GM10266 (cell line): ENCODE results near the gene SYDE1.

ENCODE experiments used
- DNase-seq: peaks from one replicate; pipeline ENCODE4 v3.0.0; 2012; ENCODE audit errors: extremely low spot score
- TF ChIP-seq, protein P1 (sequence below): IDR thresholded peaks from 2 replicates; pipeline ENCODE4 v1.5.1; 2012; ENCODE audit warnings: mild to moderate bottlenecking, low read depth; ENCODE audit not compliant: control insufficient read depth, insufficient read depth; ENCODE audit errors: missing control alignments

SYDE1 gene

DNA sequence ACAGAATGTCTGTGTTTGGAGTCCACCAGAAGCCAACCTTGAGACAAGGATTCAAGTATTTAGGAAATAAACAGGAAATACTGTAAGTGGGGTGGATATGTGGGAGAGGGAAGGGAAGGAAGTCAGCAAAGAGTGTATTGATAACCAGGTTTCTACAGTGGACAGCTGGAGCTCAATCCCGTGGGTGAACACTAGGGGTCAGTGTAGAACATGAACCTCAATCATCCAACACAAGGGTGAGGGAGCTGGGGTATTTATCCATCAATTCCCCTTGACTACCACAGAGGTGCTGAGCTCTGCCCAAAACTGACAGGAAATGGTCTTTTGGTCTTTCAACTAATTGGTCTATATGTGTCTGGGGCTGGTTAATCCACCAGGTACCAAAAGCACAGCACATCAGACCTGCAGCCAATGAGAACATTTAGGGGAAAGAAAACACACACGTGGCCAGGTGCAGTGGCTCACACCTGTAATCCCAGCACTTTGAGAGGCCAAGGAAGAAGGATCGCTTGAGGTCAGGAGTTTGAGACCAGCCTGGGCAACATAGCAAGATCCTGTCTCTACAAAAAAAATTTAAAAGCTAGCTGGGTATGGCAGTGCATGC, 5.6 kb upstream of the SYDE1 start:
- TF ChIP-seq, protein P1, sequence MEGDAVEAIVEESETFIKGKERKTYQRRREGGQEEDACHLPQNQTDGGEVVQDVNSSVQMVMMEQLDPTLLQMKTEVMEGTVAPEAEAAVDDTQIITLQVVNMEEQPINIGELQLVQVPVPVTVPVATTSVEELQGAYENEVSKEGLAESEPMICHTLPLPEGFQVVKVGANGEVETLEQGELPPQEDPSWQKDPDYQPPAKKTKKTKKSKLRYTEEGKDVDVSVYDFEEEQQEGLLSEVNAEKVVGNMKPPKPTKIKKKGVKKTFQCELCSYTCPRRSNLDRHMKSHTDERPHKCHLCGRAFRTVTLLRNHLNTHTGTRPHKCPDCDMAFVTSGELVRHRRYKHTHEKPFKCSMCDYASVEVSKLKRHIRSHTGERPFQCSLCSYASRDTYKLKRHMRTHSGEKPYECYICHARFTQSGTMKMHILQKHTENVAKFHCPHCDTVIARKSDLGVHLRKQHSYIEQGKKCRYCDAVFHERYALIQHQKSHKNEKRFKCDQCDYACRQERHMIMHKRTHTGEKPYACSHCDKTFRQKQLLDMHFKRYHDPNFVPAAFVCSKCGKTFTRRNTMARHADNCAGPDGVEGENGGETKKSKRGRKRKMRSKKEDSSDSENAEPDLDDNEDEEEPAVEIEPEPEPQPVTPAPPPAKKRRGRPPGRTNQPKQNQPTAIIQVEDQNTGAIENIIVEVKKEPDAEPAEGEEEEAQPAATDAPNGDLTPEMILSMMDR = peak; percentile 55
- DNase-seq = peak; percentile 54

DNA sequence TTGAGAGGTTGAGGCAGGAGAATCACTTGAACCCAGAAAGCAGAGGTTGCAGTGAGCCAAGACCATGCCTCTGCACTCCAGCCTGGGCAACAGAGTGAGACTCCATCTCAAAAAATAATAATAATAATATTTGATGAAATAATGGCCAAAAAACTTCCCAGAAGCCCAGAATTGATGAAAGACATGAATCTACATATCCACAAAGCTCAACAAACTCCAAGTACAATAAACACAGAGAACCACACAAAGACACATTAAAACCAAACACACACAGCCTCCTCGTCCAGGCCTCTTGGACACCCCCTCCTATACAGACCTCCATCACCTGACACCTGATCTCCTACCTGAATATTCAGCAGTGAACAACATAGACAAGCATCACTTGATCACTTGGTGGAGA, 3.2 kb upstream of the SYDE1 start:
- DNase-seq = no peak
- TF ChIP-seq, protein P1 = no peak

DNA sequence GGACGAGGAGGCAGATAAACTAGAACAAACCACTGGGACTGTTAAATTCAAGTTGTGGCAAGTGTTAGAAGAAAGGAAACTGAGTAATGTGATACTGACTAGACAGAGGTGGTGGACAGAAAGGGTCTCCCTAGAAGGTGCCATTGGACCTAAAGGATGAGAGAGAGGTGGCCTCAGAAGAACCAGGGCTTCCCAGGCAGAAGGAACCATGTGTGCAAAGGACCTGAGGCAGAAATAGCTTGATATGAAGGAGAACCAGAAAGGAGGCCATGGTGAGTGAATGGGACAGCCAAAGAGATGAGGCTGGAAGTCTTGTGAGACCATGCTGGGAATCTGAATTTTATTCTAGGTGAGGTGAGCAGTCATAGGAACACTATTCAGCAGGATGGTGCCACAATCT, 2.8 kb upstream of the SYDE1 start:
- DNase-seq = no peak
- TF ChIP-seq, protein P1 = no peak

DNA sequence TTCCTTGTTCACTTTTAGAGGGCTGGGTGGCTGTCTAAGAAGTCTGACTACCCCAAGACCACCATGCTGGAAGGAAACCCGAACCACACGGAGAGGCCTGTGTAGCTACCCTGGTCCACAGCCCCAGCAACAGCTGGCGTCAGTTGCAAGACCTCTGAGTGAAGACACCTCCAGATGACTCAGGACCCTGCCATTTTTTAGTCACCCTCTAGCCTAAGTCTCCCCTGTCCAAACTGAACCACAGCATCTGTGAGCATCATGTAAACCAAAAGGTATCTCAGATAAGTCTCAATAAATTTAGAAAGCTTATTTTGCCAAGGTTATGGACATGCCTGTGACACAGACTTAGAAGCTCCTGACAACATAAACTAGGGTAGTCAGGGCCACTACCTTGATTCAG, 2.2 kb upstream of the SYDE1 start:
- TF ChIP-seq, protein P1 = no peak
- no peak for DNase-seq

DNA sequence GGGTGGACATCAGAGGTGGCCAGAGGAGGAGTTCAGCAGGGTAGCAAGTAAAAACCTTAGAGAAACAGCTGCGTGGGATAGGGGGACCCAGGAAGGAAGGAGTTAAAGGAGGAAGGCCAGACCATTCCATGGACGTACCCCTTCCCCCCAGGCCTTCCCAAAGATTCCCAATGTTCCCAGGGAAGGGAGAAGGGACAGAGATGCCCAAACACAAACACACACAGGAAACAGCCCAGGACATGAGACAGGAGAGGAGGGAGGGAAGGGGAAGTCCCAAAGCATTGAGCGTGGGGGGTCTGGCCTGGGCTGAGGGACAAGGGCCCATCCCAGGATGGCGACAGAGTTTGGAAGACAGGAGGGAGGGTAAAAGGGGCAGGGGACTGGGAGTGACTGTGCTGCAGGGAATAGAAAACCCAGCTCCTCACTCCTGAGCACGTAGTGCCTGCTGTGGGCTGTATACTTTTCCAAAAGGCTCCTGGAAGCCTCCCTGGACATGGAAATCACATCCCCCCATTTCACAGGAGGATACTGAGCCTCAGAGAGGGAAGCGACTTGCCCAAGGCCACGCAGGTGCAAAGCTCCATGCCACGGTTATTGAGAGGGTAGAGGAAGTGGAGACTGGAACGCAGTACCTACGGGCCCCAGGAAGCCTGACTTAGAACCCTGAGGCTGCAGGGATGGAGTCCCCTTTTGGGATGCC, 1.1 kb downstream of the SYDE1 start:
- TF ChIP-seq, protein P1 = no peak
- peak; percentile 44 for DNase-seq

DNA sequence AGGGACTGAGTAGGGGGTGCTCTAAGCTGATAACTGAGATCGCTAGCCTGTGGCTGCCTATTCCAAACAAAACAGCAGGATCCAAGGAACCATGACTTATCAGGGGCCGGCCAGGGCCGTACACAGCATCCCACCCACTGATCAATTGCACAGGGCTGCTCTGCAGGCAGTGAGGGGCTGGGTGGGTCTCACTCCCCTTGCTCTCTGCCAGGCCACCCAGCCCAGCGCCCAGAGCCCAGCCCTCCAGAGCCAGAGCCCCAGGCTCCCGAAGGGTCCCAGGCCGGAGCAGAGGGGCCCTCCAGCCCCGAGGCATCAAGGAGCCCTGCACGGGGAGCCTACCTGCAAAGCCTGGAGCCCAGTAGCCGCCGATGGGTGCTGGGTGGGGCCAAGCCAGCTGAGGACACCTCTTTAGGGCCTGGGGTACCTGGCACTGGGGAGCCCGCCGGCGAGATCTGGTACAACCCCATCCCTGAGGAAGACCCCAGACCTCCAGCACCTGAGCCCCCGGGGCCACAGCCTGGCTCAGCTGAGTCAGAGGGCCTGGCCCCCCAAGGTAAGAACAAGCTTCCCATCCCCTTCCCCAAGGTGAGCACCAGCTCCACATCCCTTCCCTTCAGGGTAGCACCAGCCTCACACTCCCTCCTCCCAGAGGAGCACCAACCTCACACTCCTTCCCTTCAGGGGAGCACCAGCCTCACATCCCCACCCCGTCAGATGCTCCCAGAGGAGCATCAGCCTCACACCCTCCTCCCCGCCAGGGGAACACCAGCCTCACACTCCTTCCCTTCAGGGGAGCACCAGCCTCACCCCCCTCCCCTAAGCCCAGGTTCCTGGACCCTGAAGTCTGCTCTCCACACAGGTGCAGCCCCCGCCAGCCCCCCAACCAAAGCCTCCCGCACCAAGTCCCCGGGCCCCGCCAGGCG, 1.9 kb downstream of the SYDE1 start:
- TF ChIP-seq, protein P1 = no peak
- peak; percentile 42 for DNase-seq
